Endothelial cell of umbilical vein (primary cell): ENCODE data around the gene FRMPD3. TPM values are rescaled to one million over a fixed set of nuclear protein-coding genes. Genes with fewer than 3 reads are reported as not detected.

Experiments used
- BruUV-seq: library from RNA; stranded (reverse); fragments of 400-500 nt; replicated peaks from 2 replicates; lab custom pipeline; 2021; lab: Mats Ljungman, UMichigan
- CTCF ChIA-PET: fragments of 300-600, 350-600 bp; sonication (Branson Sonifier 250); formaldehyde crosslinking; loops from one replicate; lab custom pipeline; 2021; ENCODE audit warnings: antibody characterized with exemption, inconsistent platforms; lab: Charles Lee
- POLR2A ChIA-PET: fragments of 300-600, 350-600 bp; sonication (Branson Sonifier 250); formaldehyde crosslinking; loops from one replicate; lab custom pipeline; 2021; ENCODE audit warnings: antibody characterized with exemption, inconsistent platforms; lab: Charles Lee
- DNase-seq: peaks from one replicate; pipeline ENCODE4 v3.0.0-alpha.2; 2011; ENCODE audit warnings: low read depth, low spot score
- FAIRE-seq: peaks from 2 replicates; lab custom pipeline; 2011; peaks lifted over from hg19 to GRCh38; lab: Jason Lieb, UNC
- H2AFZ ChIP-seq: 2 replicates; pipeline ENCODE4 v1.6.0; 2012; ENCODE audit warnings: low read depth, low read length, control low read depth, inconsistent platforms
- H3K27ac ChIP-seq: 2 replicates; pipeline ENCODE4 v1.5.1; 2011; ENCODE audit warnings: low read depth, mild to moderate bottlenecking, control low read depth, low read length, moderate library complexity; ENCODE audit not compliant: insufficient read depth
- H3K27me3 ChIP-seq, 2 experiments: 2 replicates each; pipeline versions ENCODE4 v1.6.0 to v1.6.1; 2011; ENCODE audit warnings: low read length in 2 of 2, mixed read lengths in 1 of 2; ENCODE audit not compliant: control insufficient read depth in 2 of 2, insufficient read depth in 2 of 2
- H3K36me3 ChIP-seq, 2 experiments: 2 replicates in 1 of 2; 3 replicates in 1 of 2; pipeline ENCODE4 v1.5.1; 2011; ENCODE audit warnings: low read length in 2 of 2, mild to moderate bottlenecking in 1 of 2, moderate library complexity in 1 of 2; ENCODE audit not compliant: control insufficient read depth in 2 of 2, insufficient read depth in 2 of 2; ENCODE audit errors: extremely low read depth in 1 of 2
- H3K4me1 ChIP-seq: 3 replicates; pipeline ENCODE4 v1.5.1; 2011; ENCODE audit warnings: mild to moderate bottlenecking, low read length; ENCODE audit not compliant: control insufficient read depth, insufficient read depth; ENCODE audit errors: extremely low read depth
- H3K4me2 ChIP-seq: 2 replicates; pipeline ENCODE4 v1.6.1; 2011; ENCODE audit warnings: low read length, control low read depth, mixed read lengths; ENCODE audit not compliant: insufficient read depth
- H3K4me3 ChIP-seq, 3 experiments: fragments of 200-600 bp in 1 of 3; sonication (generic), shearing (Covaris generic) in 1 of 3; replicated peaks in 1 of 3; 2 replicates each; pipeline ENCODE4 v1.5.1; 2011 to 2016; ENCODE audit warnings: control low read depth in 3 of 3, low read length in 3 of 3, mild to moderate bottlenecking in 2 of 3, inconsistent platforms in 1 of 3, low read depth in 1 of 3, moderate library complexity in 1 of 3; ENCODE audit not compliant: insufficient read depth in 1 of 3
- H3K79me2 ChIP-seq: 2 replicates; pipeline ENCODE4 v1.6.0; 2012; ENCODE audit warnings: low read length, inconsistent platforms; ENCODE audit not compliant: control insufficient read depth, insufficient read depth
- H3K9ac ChIP-seq: replicated peaks from 2 replicates; pipeline ENCODE3; 2011; ENCODE audit warnings: low read length, control low read depth; ENCODE audit not compliant: insufficient read depth; ENCODE audit errors: extremely low read depth
- H3K9me1 ChIP-seq: replicated peaks from 3 replicates; pipeline ENCODE4 v1.6.0; 2011; ENCODE audit warnings: mild to moderate bottlenecking, low read length; ENCODE audit not compliant: control insufficient read depth, insufficient read depth; ENCODE audit errors: extremely low read depth
- H3K9me3 ChIP-seq: replicated peaks from 2 replicates; pipeline ENCODE4 v1.5.1; 2012; ENCODE audit warnings: low read length, inconsistent platforms; ENCODE audit not compliant: control insufficient read depth, insufficient read depth
- H4K20me1 ChIP-seq: replicated peaks from 2 replicates; pipeline ENCODE3; 2011; ENCODE audit warnings: mild to moderate bottlenecking, low read length; ENCODE audit not compliant: control insufficient read depth, insufficient read depth; ENCODE audit errors: extremely low read depth
- EZH2 ChIP-seq: IDR thresholded peaks from 2 replicates; pipeline ENCODE4 v1.6.1; 2012; ENCODE audit warnings: borderline replicate concordance, low read depth, mild to moderate bottlenecking, moderate library complexity, low read length, inconsistent platforms; ENCODE audit not compliant: severe bottlenecking
- FOS ChIP-seq: IDR thresholded peaks from 2 replicates; pipeline ENCODE4 v1.6.1; 2011; ENCODE audit warnings: mild to moderate bottlenecking, low read length, moderate library complexity, borderline replicate concordance; ENCODE audit not compliant: insufficient read depth
- GATA2 ChIP-seq: IDR thresholded peaks from 2 replicates; pipeline ENCODE4 v1.7.0; 2011; ENCODE audit warnings: low read depth, mild to moderate bottlenecking, moderate library complexity, mixed read lengths, low read length; ENCODE audit not compliant: insufficient read length, insufficient read depth
- JUN ChIP-seq: IDR thresholded peaks from 2 replicates; pipeline ENCODE4 v1.6.1; 2011; ENCODE audit warnings: borderline replicate concordance, low read depth; ENCODE audit not compliant: insufficient read length, insufficient read depth
- MAX ChIP-seq: IDR thresholded peaks from 2 replicates; pipeline ENCODE4 v1.6.1; 2011; ENCODE audit not compliant: insufficient read depth, insufficient read length
- MYC ChIP-seq: IDR thresholded peaks from one replicate; pipeline ENCODE4 v1.6.1; 2011; ENCODE audit warnings: mild to moderate bottlenecking, low read depth, low read length
- POLR2A ChIP-seq: IDR thresholded peaks from 2 replicates; pipeline ENCODE4 v1.6.1; 2012; ENCODE audit warnings: low read depth, mild to moderate bottlenecking, control low read depth, low read length
- POLR2AphosphoS5 ChIP-seq: IDR thresholded peaks from 2 replicates; pipeline ENCODE4 v1.6.1; 2012; ENCODE audit warnings: low read depth, mild to moderate bottlenecking, control low read depth, low read length, moderate library complexity; ENCODE audit not compliant: insufficient read depth
- dilution Hi-C: fragments of 300-500 bp; cut with MboI; formaldehyde crosslinking; loops from one replicate; pipeline ENCODE4 v1.15.0; 2019; ENCODE audit warnings: low sequenced_read_pairs; ENCODE audit not compliant: extremely low pct_ligation_motif_present
- intact Hi-C: fragments of 100-400 bp; cut with micrococcal nuclease; formaldehyde crosslinking; loops from one replicate; pipeline ENCODE4 v1.10.0; 2022
- polyA plus RNA-seq, 4 experiments: library from polyadenylated mRNA; depleted of rRNA in 3 of 4; stranded (reverse) in 3 of 4; unstranded in 1 of 4; fragments of >200 nt; gene quantifications; 2 replicates each; pipeline versions ENCODE4 v1.2.1 to v1.2.3, GENCODE V29; 2011 to 2012; ENCODE audit warnings: missing spikeins in 1 of 4
- total RNA-seq: library from RNA; stranded (reverse); gene quantifications from 2 replicates; pipeline ENCODE4 v1.2.3, GENCODE V29; 2021
- TF ChIP-seq, protein P1 (sequence below), 2 donors: IDR thresholded peaks; 1 replicate in 1 of 2; 2 replicates in 1 of 2; pipeline ENCODE4 v1.5.1; 2011; ENCODE audit warnings: low read length in 2 of 2, mild to moderate bottlenecking in 2 of 2, moderate library complexity in 2 of 2, control low read depth in 1 of 2, inconsistent platforms in 1 of 2, low read depth in 1 of 2; ENCODE audit not compliant: insufficient read depth in 1 of 2; ENCODE audit errors: extremely low read depth in 1 of 2

FRMPD3 gene
- total and polyA plus RNA-seq, 2 donors (not counting 3 experiments of a cell fraction or from before 2014, with no cell fraction given) = not detected

DNA sequence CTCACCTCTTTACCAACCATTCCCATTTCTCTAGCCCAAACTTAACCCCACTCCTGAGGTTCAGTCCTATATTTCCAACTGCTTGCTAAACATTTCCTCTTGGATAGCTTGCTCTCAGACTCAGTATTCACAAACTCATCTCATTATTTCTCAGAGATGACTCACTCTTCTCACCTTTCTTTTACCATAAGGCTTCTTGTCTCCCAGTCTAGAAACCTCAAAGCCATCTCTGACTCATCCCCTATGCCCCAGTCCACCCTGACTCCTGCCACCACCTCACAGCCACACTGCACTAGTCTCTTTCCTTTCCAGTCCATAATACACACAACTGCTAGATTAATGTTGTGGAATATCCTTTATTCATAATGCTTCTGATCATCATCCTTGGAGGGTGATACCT, 4.8 kb downstream of the FRMPD3 start:
- Histone ChIP-seq H3K79me2 (no peaks in the 10 kb centered on the region), H3K9me1 (no peaks in the 10 kb centered on the region), H3K9me3 (no peaks in the 10 kb centered on the region), H3K9ac (no peak overlapping the region), H3K4me3 (no peak overlapping the region), H2AFZ (no peak overlapping the region), H3K36me3 (no peaks in the 10 kb centered on the region), H3K4me2 (no peak overlapping the region), H3K27me3 (peaks cover 21 to 22% of the 10 kb centered on the region in 2 experiments), H3K4me1 (no peaks in the 10 kb centered on the region), H3K27ac (no peak overlapping the region), H4K20me1 (no peaks in the 10 kb centered on the region)
- dilution Hi-C loops (no loop called here), intact Hi-C loops (no loop called here)
- DNase-seq = no peak
- BruUV-seq = no TSS peak
- CTCF ChIA-PET = no interaction called here
- TF ChIP-seq FOS (no peak), EZH2 (no peak), MYC (no peak), JUN (no peak), POLR2AphosphoS5 (no peak), GATA2 (no peak), POLR2A (no peak), MAX (no peak)
- TF ChIP-seq, protein P1, sequence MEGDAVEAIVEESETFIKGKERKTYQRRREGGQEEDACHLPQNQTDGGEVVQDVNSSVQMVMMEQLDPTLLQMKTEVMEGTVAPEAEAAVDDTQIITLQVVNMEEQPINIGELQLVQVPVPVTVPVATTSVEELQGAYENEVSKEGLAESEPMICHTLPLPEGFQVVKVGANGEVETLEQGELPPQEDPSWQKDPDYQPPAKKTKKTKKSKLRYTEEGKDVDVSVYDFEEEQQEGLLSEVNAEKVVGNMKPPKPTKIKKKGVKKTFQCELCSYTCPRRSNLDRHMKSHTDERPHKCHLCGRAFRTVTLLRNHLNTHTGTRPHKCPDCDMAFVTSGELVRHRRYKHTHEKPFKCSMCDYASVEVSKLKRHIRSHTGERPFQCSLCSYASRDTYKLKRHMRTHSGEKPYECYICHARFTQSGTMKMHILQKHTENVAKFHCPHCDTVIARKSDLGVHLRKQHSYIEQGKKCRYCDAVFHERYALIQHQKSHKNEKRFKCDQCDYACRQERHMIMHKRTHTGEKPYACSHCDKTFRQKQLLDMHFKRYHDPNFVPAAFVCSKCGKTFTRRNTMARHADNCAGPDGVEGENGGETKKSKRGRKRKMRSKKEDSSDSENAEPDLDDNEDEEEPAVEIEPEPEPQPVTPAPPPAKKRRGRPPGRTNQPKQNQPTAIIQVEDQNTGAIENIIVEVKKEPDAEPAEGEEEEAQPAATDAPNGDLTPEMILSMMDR (IDR thresholded peaks at IDR 0.05; ENCODE audit: extremely low read depth in 1 of 2, insufficient read depth in 1 of 2, low read depth in 1 of 2, low read length in 2 of 2) = no peak
- POLR2A ChIA-PET = no interaction called here
- no peak for FAIRE-seq
